IPS DF 6.9 (cell line): ENCODE results near the gene ANKS1B.
A peak's percentile ranks its signal among the peaks of the same experiment; 100 is the strongest.

Experiments
- DNase-seq: peaks from one replicate; pipeline ENCODE4 v3.0.0-alpha.2; 2013; ENCODE audit warnings: low read depth, low spot score
- H3K27ac ChIP-seq: one replicate; pipeline ENCODE4 v1.5.1; 2013; ENCODE audit warnings: low read length, control low read depth
- H3K27me3 ChIP-seq: 2 replicates; pipeline ENCODE4 v1.6.1; 2013; ENCODE audit warnings: mild to moderate bottlenecking, low read length; ENCODE audit not compliant: control insufficient read depth, insufficient read depth
- H3K36me3 ChIP-seq: 2 replicates; pipeline ENCODE4 v1.6.1; 2013; ENCODE audit warnings: low read length; ENCODE audit not compliant: control insufficient read depth, insufficient read depth
- H3K4me1 ChIP-seq: 2 replicates; pipeline ENCODE4 v1.6.1; 2013; ENCODE audit warnings: low read length; ENCODE audit not compliant: control insufficient read depth, insufficient read depth
- H3K4me3 ChIP-seq: 2 replicates; pipeline ENCODE4 v1.5.1; 2013; ENCODE audit warnings: mild to moderate bottlenecking, low read length
- H3K9me3 ChIP-seq: 2 replicates; pipeline ENCODE4 v1.6.1; 2013; ENCODE audit warnings: low read length, inconsistent platforms; ENCODE audit not compliant: control insufficient read depth, insufficient read depth
- WGBS: extraction: QIAGEN DNeasy Blood & Tissue Kit; methylation state at CpG from one replicate; pipeline ENCODE4 v1.1.7; 2013; ENCODE audit warnings: mixed read lengths, missing lambda C conversion rate; ENCODE audit not compliant: insufficient read length, insufficient coverage; 5-methylcytosine and 5-hydroxymethylcytosine counted together

ANKS1B gene

GRCh38 chr12:98948343-98948949, 1036.3 kb downstream of the ANKS1B start:
- Histone ChIP-seq H3K4me1 (0 out of 2 replicates have a peak, but pooled peaks cover 1% of the 10 kb centered on the region), H3K36me3 (no peaks in the 10 kb centered on the region), H3K27ac (no peak overlapping the region), H3K4me3 (no peak overlapping the region), H3K27me3 (no peaks in the 10 kb centered on the region), H3K9me3 (no peaks in the 10 kb centered on the region)
- no peak for DNase-seq
- WGBS, result no CpG with 5 or more reads among the region's 4 CpGs

- Histone ChIP-seq H3K27ac (no peak overlapping the region), H3K36me3 (no peaks in the 10 kb centered on the region), H3K4me3 (no peak overlapping the region), H3K9me3 (no peaks in the 10 kb centered on the region), H3K27me3 (no peaks in the 10 kb centered on the region), H3K4me1 (0 out of 2 replicates have a peak, but pooled peaks cover 1% of the 10 kb centered on the region)
- DNase-seq, result no peak
- WGBS, result no CpG with 5 or more reads among the region's 4 CpGs
Measured at GRCh38 chr12:98945864-98946263, 1038.9 kb downstream of the ANKS1B start.

- no CpG with 5 or more reads among the region's 3 CpGs for WGBS
- Histone ChIP-seq H3K27me3 (no peaks in the 10 kb centered on the region), H3K27ac (no peak overlapping the region), H3K4me3 (no peak overlapping the region), H3K9me3 (no peaks in the 10 kb centered on the region), H3K4me1 (peaks cover 3% of the 10 kb centered on the region), H3K36me3 (no peaks in the 10 kb centered on the region)
- DNase-seq, result no peak
Measured at GRCh38 chr12:98939926-98940325, 1044.8 kb downstream of the ANKS1B start.

GRCh38 chr12:98939350-98939749, 1045.4 kb downstream of the ANKS1B start:
- Histone ChIP-seq H3K4me1 (peaks cover 3% of the 10 kb centered on the region), H3K27me3 (no peaks in the 10 kb centered on the region), H3K27ac (no peak overlapping the region), H3K4me3 (no peak overlapping the region), H3K36me3 (no peaks in the 10 kb centered on the region), H3K9me3 (no peaks in the 10 kb centered on the region)
- WGBS, result no CpG with 5 or more reads among the region's 2 CpGs
- DNase-seq, result peak; percentile 9

- Histone ChIP-seq H3K4me3 (no peak overlapping the region), H3K36me3 (no peaks in the 10 kb centered on the region), H3K4me1 (peaks cover 3% of the 10 kb centered on the region), H3K9me3 (no peaks in the 10 kb centered on the region), H3K27ac (no peak overlapping the region), H3K27me3 (no peaks in the 10 kb centered on the region)
- WGBS, result no CpG with 5 or more reads among the region's 2 CpGs
- no peak for DNase-seq
Measured at GRCh38 chr12:98935847-98936246, 1048.9 kb downstream of the ANKS1B start.

- Histone ChIP-seq H3K4me3 (no peak overlapping the region), H3K4me1 (no peaks in the 10 kb centered on the region), H3K27ac (no peak overlapping the region), H3K27me3 (no peaks in the 10 kb centered on the region), H3K9me3 (no peaks in the 10 kb centered on the region), H3K36me3 (no peaks in the 10 kb centered on the region)
- DNase-seq, result no peak
Measured at GRCh38 chr12:98922871-98923270, 1061.9 kb downstream of the ANKS1B start.

- Histone ChIP-seq H3K4me1 (no peaks in the 10 kb centered on the region), H3K27me3 (no peaks in the 10 kb centered on the region), H3K4me3 (no peak overlapping the region), H3K9me3 (no peaks in the 10 kb centered on the region), H3K36me3 (no peaks in the 10 kb centered on the region), H3K27ac (no peak overlapping the region)
- WGBS, result no CpG with 5 or more reads among the region's 7 CpGs
- DNase-seq, result no peak
Measured at GRCh38 chr12:98918176-98918863, 1066.4 kb downstream of the ANKS1B start.

- H3K9me3 ChIP-seq, result no peaks in the 10 kb centered on the region
- WGBS, result no CpG with 5 or more reads among the region's 5 CpGs
- no peak for DNase-seq
- no peaks in the 10 kb centered on the region for H3K4me1 ChIP-seq
- no peaks in the 10 kb centered on the region for H3K27me3 ChIP-seq
- no peak overlapping the region for H3K4me3 ChIP-seq
- H3K36me3 ChIP-seq, result no peaks in the 10 kb centered on the region
- no peak overlapping the region for H3K27ac ChIP-seq
Measured at GRCh38 chr12:98916106-98916505, 1068.6 kb downstream of the ANKS1B start.

GRCh38 chr12:98912401-98912974, 1072.2 kb downstream of the ANKS1B start:
- Histone ChIP-seq H3K4me3 (no peak overlapping the region), H3K4me1 (no peaks in the 10 kb centered on the region), H3K27me3 (no peaks in the 10 kb centered on the region), H3K36me3 (no peaks in the 10 kb centered on the region), H3K27ac (no peak overlapping the region), H3K9me3 (no peaks in the 10 kb centered on the region)
- no CpG with 5 or more reads among the region's 4 CpGs for WGBS
- DNase-seq, result no peak

GRCh38 chr12:98911396-98911795, 1073.3 kb downstream of the ANKS1B start:
- no peak for DNase-seq
- Histone ChIP-seq H3K9me3 (no peaks in the 10 kb centered on the region), H3K4me1 (no peaks in the 10 kb centered on the region), H3K27me3 (no peaks in the 10 kb centered on the region), H3K4me3 (no peak overlapping the region), H3K27ac (no peak overlapping the region), H3K36me3 (no peaks in the 10 kb centered on the region)
- no CpG with 5 or more reads among the region's 2 CpGs for WGBS
